ENCODE data around the gene TSPAN14. TPM values are rescaled to one million over a fixed set of nuclear protein-coding genes. Genes with fewer than 3 reads are reported as not detected.

TSPAN14 gene
- total and polyA plus RNA-seq, 2 of the 8 experiments (the other 6 are each of a cell fraction or from before 2014, with no cell fraction given), result 47.4 to 57.8 TPM

- TF ChIP-seq CHD7 (IDR thresholded peaks at IDR 0.05; ENCODE audit: insufficient replicate concordance, low read length), result no peak
- no peak for TF ChIP-seq KDM4A (IDR thresholded peaks at IDR 0.05; ENCODE audit: low read depth, low read length, severe bottlenecking)
- no peak for TF ChIP-seq HDAC2 (IDR thresholded peaks at IDR 0.05; ENCODE audit: borderline replicate concordance in 1 of 2, low read depth in 2 of 2, low read length in 2 of 2)
- TF ChIP-seq SRF (IDR thresholded peaks at IDR 0.05; ENCODE audit: low read depth, low read length), result no peak
- no peak for TF ChIP-seq TEAD4 (IDR thresholded peaks at IDR 0.05; ENCODE audit: low read depth, low read length)
- no peak for TF ChIP-seq EZH2 (IDR thresholded peaks at IDR 0.05; ENCODE audit: low read depth, low read length, severe bottlenecking)
These were observed 128.3 kb downstream of the TSPAN14 start (continued) for GRCh38 chr10:80582286-80582960.
